ENCODE data around the gene NUAK2. TPM values are rescaled to one million over a fixed set of nuclear protein-coding genes. Genes with fewer than 3 reads are reported as not detected.

Gene NUAK2
- polyA plus RNA-seq, 1 donor from 2014 or later = 1.4 TPM

DNA sequence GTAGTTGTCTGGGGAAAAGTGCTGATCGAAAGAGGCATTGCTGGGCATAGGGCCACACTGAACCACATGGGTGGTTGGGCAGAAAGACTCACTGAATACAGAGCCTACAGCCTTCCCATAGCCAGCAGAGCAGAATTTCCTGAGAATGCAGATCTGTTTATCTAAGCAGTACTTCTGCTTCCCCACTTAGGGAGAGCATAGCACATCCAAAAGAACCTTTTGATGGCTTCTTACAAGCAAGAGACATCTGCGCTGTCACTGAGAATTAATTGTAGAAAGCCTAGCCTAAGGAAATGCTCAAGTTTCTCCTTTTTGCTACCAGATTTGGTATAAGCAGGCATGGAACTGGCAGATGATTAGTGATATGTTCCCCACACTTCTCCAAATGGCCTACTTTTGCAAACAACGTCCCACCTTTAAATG is 48.2 kb upstream of the NUAK2 start:
- no peaks in the 10 kb centered on the region for H3K27me3 ChIP-seq (ENCODE audit: insufficient read depth, low read depth, low read length)
- no peaks in the 10 kb centered on the region for H3K9me3 ChIP-seq (ENCODE audit: low read length)
- no peak overlapping the region for H3K9ac ChIP-seq (ENCODE audit: low read length)
- H3K4me3 ChIP-seq (ENCODE audit: low read length) = no peak overlapping the region
- no peak overlapping the region for H3K27ac ChIP-seq (ENCODE audit: low read length)
- TF ChIP-seq EP300 (conservative IDR thresholded peaks at IDR 0.05; ENCODE audit: poor library complexity, severe bottlenecking) (no peak), EZH2 (IDR thresholded peaks at IDR 0.05; ENCODE audit: borderline replicate concordance, insufficient read depth, low read length, poor library complexity, severe bottlenecking) (no peak), TAF1 (IDR thresholded peaks at IDR 0.05; ENCODE audit: low read depth) (no peak), POLR2AphosphoS5 (IDR thresholded peaks at IDR 0.05) (no peak), MXI1 (conservative IDR thresholded peaks at IDR 0.05; ENCODE audit: poor library complexity, severe bottlenecking) (no peak), RAD21 (conservative IDR thresholded peaks at IDR 0.05) (no peak), SMC3 (conservative IDR thresholded peaks at IDR 0.05; ENCODE audit: poor library complexity) (no peak)
- TF ChIP-seq, protein P1, sequence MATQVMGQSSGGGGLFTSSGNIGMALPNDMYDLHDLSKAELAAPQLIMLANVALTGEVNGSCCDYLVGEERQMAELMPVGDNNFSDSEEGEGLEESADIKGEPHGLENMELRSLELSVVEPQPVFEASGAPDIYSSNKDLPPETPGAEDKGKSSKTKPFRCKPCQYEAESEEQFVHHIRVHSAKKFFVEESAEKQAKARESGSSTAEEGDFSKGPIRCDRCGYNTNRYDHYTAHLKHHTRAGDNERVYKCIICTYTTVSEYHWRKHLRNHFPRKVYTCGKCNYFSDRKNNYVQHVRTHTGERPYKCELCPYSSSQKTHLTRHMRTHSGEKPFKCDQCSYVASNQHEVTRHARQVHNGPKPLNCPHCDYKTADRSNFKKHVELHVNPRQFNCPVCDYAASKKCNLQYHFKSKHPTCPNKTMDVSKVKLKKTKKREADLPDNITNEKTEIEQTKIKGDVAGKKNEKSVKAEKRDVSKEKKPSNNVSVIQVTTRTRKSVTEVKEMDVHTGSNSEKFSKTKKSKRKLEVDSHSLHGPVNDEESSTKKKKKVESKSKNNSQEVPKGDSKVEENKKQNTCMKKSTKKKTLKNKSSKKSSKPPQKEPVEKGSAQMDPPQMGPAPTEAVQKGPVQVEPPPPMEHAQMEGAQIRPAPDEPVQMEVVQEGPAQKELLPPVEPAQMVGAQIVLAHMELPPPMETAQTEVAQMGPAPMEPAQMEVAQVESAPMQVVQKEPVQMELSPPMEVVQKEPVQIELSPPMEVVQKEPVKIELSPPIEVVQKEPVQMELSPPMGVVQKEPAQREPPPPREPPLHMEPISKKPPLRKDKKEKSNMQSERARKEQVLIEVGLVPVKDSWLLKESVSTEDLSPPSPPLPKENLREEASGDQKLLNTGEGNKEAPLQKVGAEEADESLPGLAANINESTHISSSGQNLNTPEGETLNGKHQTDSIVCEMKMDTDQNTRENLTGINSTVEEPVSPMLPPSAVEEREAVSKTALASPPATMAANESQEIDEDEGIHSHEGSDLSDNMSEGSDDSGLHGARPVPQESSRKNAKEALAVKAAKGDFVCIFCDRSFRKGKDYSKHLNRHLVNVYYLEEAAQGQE (IDR thresholded peaks at IDR 0.05; ENCODE audit: borderline replicate concordance) = no peak
- TF ChIP-seq, protein P2, sequence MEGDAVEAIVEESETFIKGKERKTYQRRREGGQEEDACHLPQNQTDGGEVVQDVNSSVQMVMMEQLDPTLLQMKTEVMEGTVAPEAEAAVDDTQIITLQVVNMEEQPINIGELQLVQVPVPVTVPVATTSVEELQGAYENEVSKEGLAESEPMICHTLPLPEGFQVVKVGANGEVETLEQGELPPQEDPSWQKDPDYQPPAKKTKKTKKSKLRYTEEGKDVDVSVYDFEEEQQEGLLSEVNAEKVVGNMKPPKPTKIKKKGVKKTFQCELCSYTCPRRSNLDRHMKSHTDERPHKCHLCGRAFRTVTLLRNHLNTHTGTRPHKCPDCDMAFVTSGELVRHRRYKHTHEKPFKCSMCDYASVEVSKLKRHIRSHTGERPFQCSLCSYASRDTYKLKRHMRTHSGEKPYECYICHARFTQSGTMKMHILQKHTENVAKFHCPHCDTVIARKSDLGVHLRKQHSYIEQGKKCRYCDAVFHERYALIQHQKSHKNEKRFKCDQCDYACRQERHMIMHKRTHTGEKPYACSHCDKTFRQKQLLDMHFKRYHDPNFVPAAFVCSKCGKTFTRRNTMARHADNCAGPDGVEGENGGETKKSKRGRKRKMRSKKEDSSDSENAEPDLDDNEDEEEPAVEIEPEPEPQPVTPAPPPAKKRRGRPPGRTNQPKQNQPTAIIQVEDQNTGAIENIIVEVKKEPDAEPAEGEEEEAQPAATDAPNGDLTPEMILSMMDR (IDR thresholded peaks at IDR 0.05; ENCODE audit: poor library complexity, severe bottlenecking) = no peak
- H3K9me2 ChIP-seq (ENCODE audit: insufficient read depth, low read length) = no peaks in the 10 kb centered on the region
- no peak overlapping the region for H3K4me2 ChIP-seq (ENCODE audit: low read length)
- no peaks in the 10 kb centered on the region for H3F3A ChIP-seq (ENCODE audit: insufficient read depth, low read length, poor library complexity, severe bottlenecking)
- H4K20me1 ChIP-seq (ENCODE audit: insufficient read depth) = no peaks in the 10 kb centered on the region
- H3K79me2 ChIP-seq (replicated peaks; ENCODE audit: insufficient read depth, low read length) = no peaks in the 10 kb centered on the region
- no peaks in the 10 kb centered on the region for H3K36me3 ChIP-seq (ENCODE audit: insufficient read depth, low read length)
- no peak overlapping the region for H2AFZ ChIP-seq (ENCODE audit: low read depth, low read length)

DNA sequence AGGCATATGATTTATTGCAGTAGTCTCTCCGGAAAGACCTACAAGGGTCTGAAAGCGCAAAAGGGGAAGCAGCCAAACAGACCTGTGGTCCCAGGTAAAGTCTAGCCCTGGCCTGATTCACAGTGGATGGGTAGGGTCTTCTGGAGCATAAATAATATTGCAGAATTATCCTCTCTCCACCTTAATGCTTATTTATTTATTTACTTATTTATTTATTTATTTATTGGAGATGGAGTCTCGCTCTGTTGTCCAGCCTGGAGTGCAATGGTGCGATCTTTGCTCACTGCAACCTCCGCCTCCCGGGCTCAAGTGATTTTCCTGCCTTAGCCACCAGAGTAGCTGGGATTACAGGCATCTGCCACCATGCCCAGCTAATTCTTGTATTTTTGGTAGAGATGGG is 46.9 kb upstream of the NUAK2 start:
- Histone ChIP-seq H3K36me3 (ENCODE audit: insufficient read depth, low read length) (no peaks in the 10 kb centered on the region), H3K4me2 (ENCODE audit: low read length) (no peak overlapping the region), H4K20me1 (ENCODE audit: insufficient read depth) (no peaks in the 10 kb centered on the region), H3K27ac (ENCODE audit: low read length) (no peak overlapping the region), H3K27me3 (ENCODE audit: insufficient read depth, low read depth, low read length) (no peaks in the 10 kb centered on the region), H2AFZ (ENCODE audit: low read depth, low read length) (no peak overlapping the region), H3K9me3 (ENCODE audit: low read length) (no peaks in the 10 kb centered on the region), H3K79me2 (replicated peaks; ENCODE audit: insufficient read depth, low read length) (no peaks in the 10 kb centered on the region), H3K4me3 (ENCODE audit: low read length) (no peak overlapping the region), H3F3A (ENCODE audit: insufficient read depth, low read length, poor library complexity, severe bottlenecking) (no peaks in the 10 kb centered on the region), H3K9me2 (ENCODE audit: insufficient read depth, low read length) (no peaks in the 10 kb centered on the region), H3K9ac (ENCODE audit: low read length) (no peak overlapping the region)
- TF ChIP-seq EZH2 (IDR thresholded peaks at IDR 0.05; ENCODE audit: borderline replicate concordance, insufficient read depth, low read length, poor library complexity, severe bottlenecking) (no peak), POLR2AphosphoS5 (IDR thresholded peaks at IDR 0.05) (no peak), RAD21 (conservative IDR thresholded peaks at IDR 0.05) (no peak), EP300 (conservative IDR thresholded peaks at IDR 0.05; ENCODE audit: poor library complexity, severe bottlenecking) (no peak), TAF1 (IDR thresholded peaks at IDR 0.05; ENCODE audit: low read depth) (no peak), SMC3 (conservative IDR thresholded peaks at IDR 0.05; ENCODE audit: poor library complexity) (no peak), MXI1 (conservative IDR thresholded peaks at IDR 0.05; ENCODE audit: poor library complexity, severe bottlenecking) (no peak)
- TF ChIP-seq, protein P1 (IDR thresholded peaks at IDR 0.05; ENCODE audit: borderline replicate concordance) = no peak
- TF ChIP-seq, protein P2 (IDR thresholded peaks at IDR 0.05; ENCODE audit: poor library complexity, severe bottlenecking) = no peak
